Uterus (tissue), 4 donors: ENCODE data around the gene RACGAP1. TPM values are rescaled to one million over a fixed set of nuclear protein-coding genes. Genes with fewer than 3 reads are reported as not detected.

Source experiments
- DNase-seq, 2 donors: peaks; one replicate each; pipeline ENCODE4 v3.0.0-alpha.2; 2019 to 2020
- H3K27ac ChIP-seq, 2 donors: fragments of 200-600 bp; sonication (generic); 1 replicate in 1 of 2; 2 replicates in 1 of 2; pipeline ENCODE4 v1.5.1; 2016 to 2018
- H3K27me3 ChIP-seq, 2 donors: fragments of 200-600 bp; sonication (generic); one replicate each; pipeline ENCODE4 v1.5.1; 2018 to 2019; ENCODE audit warnings: control low read depth in 1 of 2
- H3K36me3 ChIP-seq, 2 donors: fragments of 200-600 bp; sonication (generic); one replicate each; pipeline ENCODE4 v1.5.1; 2019; ENCODE audit warnings: control low read depth in 1 of 2
- H3K4me1 ChIP-seq, 2 donors: fragments of 200-600 bp; sonication (generic); one replicate each; pipeline ENCODE4 v1.5.1; 2018 to 2019; ENCODE audit warnings: control low read depth in 1 of 2
- H3K4me3 ChIP-seq, 2 donors: fragments of 200-600 bp; sonication (generic); 1 replicate in 1 of 2; 2 replicates in 1 of 2; pipeline ENCODE4 v1.5.1; 2018 to 2019; ENCODE audit warnings: mild to moderate bottlenecking in 1 of 2
- H3K9me3 ChIP-seq, 2 donors: fragments of 200-600 bp; sonication (generic); one replicate each; pipeline ENCODE4 v1.5.1; 2019; ENCODE audit warnings: control low read depth in 1 of 2
- POLR2A ChIP-seq, 2 donors: fragments of 450-650 bp; IDR thresholded peaks; one replicate each; pipeline ENCODE4 v1.6.1; 2016; ENCODE audit warnings: antibody characterized with exemption in 2 of 2, mild to moderate bottlenecking in 1 of 2, moderate library complexity in 1 of 2
- intact Hi-C: fragments of 100-400 bp; cut with DNase I; formaldehyde crosslinking; loops from one replicate; pipeline ENCODE4 v1.15.1; 2023; ENCODE audit warnings: low total_unique reads
- total RNA-seq, 4 donors: library from RNA; depleted of rRNA in 3 of 4; stranded (reverse); fragments of >200 nt in 3 of 4; gene quantifications; one replicate each; pipeline versions ENCODE4 v1.1.0 to v1.2.4, GENCODE V29; 2014 to 2023
- TF ChIP-seq, protein P1 (sequence below), 4 experiments: fragments of 200-600 bp in 2 of 4; fragments of 450-650 bp in 2 of 4; sonication (generic) in 2 of 4; IDR thresholded peaks; one replicate each; pipeline ENCODE4 v1.5.1; 2016 to 2019; ENCODE audit warnings: antibody characterized with exemption in 4 of 4, mild to moderate bottlenecking in 2 of 4, moderate library complexity in 1 of 4
- donor health status: DM: yes; HTN: yes; CAD: no.

Gene RACGAP1
- total RNA-seq, 4 donors from 2014 or later = 8.5 to 57.8 (median 9.3) TPM

DNA sequence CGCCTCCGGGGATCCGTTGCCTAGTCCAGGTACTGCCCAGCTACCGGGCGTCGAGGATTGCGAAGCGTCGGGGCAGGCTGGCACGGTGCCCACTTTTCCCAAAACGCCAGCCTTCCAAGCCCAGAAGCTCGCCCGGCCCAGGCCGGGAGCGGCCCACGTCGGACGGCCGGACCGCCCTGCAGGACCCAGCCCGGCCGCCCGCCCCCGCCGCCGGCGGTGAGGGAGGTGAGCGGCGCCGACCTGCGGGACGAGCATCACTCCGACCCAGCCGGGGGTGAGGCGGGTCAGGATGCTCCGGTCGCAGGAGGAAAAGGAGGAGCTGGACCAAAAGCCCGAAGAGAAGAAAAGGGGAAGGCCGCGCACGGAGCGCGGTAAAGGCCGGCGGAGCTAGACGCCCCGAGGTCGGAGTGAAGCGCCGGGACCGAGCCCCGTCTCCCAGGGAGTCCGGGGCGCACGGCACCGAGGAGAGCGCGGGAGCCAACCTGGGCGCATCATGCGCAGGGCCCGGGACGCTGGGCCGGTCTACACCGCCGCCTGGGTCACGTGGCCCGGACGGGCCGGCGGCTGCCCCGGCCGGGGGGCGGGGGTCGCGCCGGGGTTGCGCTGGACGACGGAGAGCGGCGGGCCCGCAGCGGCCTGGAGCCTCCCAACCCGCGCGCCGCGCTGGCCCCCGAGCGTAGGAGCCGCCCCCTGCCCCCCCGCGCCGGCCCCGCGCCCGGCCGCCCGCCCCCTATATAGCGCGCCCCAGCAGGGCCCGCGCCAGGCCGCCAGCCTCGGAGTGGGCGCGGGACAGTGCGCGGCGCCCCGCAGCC is 64.0 kb downstream of the RACGAP1 start, which contains the start of gene AQP5:
Gene AQP5, plus strand, starts transcription at position 762 of the 812 bp plus-strand sequence. CDS start 146 bp downstream, outside the sequence.
- Histone ChIP-seq H3K27ac (no peak within 1 kb of the TSS), H3K9me3 (no peaks in the 10 kb centered on the region), H3K27me3 (peaks cover 8 to 11% of the 10 kb centered on the region in 2 donors), H3K36me3 (no peaks in the 10 kb centered on the region), H3K4me3 (peak within 1 kb of the TSS in 1 of 2 donors; percentile 21), H3K4me1 (peaks cover 0 to 8% of the 10 kb centered on the region in 2 donors)
- intact Hi-C loops = no loop called here
- DNase-seq = no peak
- TF ChIP-seq, protein P1, sequence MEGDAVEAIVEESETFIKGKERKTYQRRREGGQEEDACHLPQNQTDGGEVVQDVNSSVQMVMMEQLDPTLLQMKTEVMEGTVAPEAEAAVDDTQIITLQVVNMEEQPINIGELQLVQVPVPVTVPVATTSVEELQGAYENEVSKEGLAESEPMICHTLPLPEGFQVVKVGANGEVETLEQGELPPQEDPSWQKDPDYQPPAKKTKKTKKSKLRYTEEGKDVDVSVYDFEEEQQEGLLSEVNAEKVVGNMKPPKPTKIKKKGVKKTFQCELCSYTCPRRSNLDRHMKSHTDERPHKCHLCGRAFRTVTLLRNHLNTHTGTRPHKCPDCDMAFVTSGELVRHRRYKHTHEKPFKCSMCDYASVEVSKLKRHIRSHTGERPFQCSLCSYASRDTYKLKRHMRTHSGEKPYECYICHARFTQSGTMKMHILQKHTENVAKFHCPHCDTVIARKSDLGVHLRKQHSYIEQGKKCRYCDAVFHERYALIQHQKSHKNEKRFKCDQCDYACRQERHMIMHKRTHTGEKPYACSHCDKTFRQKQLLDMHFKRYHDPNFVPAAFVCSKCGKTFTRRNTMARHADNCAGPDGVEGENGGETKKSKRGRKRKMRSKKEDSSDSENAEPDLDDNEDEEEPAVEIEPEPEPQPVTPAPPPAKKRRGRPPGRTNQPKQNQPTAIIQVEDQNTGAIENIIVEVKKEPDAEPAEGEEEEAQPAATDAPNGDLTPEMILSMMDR (IDR thresholded peaks at IDR 0.05) = no peak
- no peak for TF ChIP-seq POLR2A (IDR thresholded peaks at IDR 0.05)

GRCh38 chr12:49960474-49961110 is 64.7 kb downstream of the RACGAP1 start:
- H3K27ac ChIP-seq = no peak overlapping the region
- H3K9me3 ChIP-seq = no peaks in the 10 kb centered on the region
- H3K4me3 ChIP-seq = peak overlapping the region in 1 of 2 donors; percentile 21
- DNase-seq = no peak
- no peaks in the 10 kb centered on the region for H3K36me3 ChIP-seq
- TF ChIP-seq, protein P1 (IDR thresholded peaks at IDR 0.05) = no peak
- no peak for TF ChIP-seq POLR2A (IDR thresholded peaks at IDR 0.05)
- intact Hi-C loops = no loop called here
- peaks cover 0 to 8% of the 10 kb centered on the region in 2 donors for H3K4me1 ChIP-seq
- H3K27me3 ChIP-seq = peaks cover 8 to 11% of the 10 kb centered on the region in 2 donors

DNA sequence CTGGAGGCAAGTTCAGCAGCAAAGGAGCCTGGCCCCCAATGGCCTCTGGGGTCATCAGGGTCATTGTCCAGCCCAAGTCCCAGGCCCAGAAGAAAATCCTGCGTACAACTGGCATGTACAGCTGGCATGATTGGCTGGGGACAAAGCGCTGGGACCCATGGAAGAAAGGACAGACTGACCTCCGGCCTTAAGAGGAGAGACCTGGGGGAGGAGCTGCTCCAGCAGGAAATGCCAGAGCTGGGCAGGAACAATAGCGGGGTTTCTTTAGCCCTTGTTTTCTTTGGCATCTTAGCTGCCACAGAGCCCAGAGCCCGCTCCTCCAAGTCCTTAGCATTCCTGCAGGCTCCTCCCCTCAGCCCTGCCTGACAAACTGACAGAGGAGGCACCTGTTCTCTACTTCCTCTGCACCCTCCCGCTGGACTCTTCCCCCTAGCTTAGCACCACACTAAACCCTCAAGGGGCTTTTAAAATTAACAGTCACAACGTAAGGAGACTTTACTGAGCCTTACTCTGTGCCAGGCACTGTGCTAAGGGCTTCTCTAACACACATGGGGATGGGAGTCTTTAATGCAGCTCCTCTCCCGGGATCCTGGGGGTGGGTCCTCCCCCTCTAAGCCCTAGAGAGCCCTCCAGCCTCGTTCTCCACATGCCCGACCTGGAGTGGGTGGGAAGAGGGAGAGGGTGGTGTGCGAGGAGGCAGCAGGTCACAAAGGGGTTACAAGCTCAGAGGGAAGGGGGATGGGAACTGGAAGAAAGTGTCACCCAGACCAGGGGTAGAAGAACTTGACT is 65.4 kb downstream of the RACGAP1 start:
- Histone ChIP-seq H3K4me1 (peaks cover 0 to 8% of the 10 kb centered on the region in 2 donors), H3K27ac (no peak overlapping the region), H3K4me3 (no peak overlapping the region), H3K9me3 (no peaks in the 10 kb centered on the region), H3K36me3 (no peaks in the 10 kb centered on the region), H3K27me3 (peaks cover 11 to 12% of the 10 kb centered on the region in 2 donors)
- TF ChIP-seq, protein P1 (IDR thresholded peaks at IDR 0.05) = no peak
- no peak for TF ChIP-seq POLR2A (IDR thresholded peaks at IDR 0.05)
- intact Hi-C loops = no loop called here
- no peak for DNase-seq

- Histone ChIP-seq H3K9me3 (no peaks in the 10 kb centered on the region), H3K27ac (no peak overlapping the region), H3K4me1 (peaks cover 0 to 8% of the 10 kb centered on the region in 2 donors), H3K4me3 (no peak overlapping the region), H3K36me3 (no peaks in the 10 kb centered on the region), H3K27me3 (peaks cover 11 to 12% of the 10 kb centered on the region in 2 donors)
- TF ChIP-seq POLR2A (IDR thresholded peaks at IDR 0.05) = no peak
- TF ChIP-seq, protein P1 (IDR thresholded peaks at IDR 0.05) = no peak
- intact Hi-C loops = no loop called here
- DNase-seq = no peak
Measured at GRCh38 chr12:49957570-49957967, 67.7 kb downstream of the RACGAP1 start.
